HCT116 (cell line): ENCODE results near the gene RASIP1.

Source experiments
- CBX3 ChIP-seq: IDR thresholded peaks from 2 replicates; pipeline ENCODE4 v1.6.1; 2012; ENCODE audit warnings: low read depth
- CTCF ChIP-seq, 3 experiments: fragments of 200-600 bp in 1 of 3; sonication (generic) in 1 of 3; IDR thresholded peaks in 2 of 3; conservative IDR thresholded peaks in 1 of 3; 2 replicates each; pipeline ENCODE4 v1.5.1; 2012 to 2017; ENCODE audit warnings: low read depth in 2 of 3, low read length in 2 of 3, antibody characterized with exemption in 1 of 3, borderline replicate concordance in 1 of 3, control low read depth in 1 of 3, mild to moderate bottlenecking in 1 of 3, mixed read lengths in 1 of 3, mixed run types in 1 of 3, moderate library complexity in 1 of 3; ENCODE audit not compliant: insufficient read depth in 1 of 3
- EGR1 ChIP-seq: IDR thresholded peaks from 2 replicates; pipeline ENCODE4 v1.6.1; 2012; ENCODE audit warnings: low read depth
- EZH2 ChIP-seq: fragments of 200-600 bp; sonication (generic); IDR thresholded peaks from 2 replicates; pipeline ENCODE4 v1.6.1; 2017; ENCODE audit warnings: antibody characterized with exemption, mixed run types
- EZH2phosphoT487 ChIP-seq: fragments of 200-600 bp; IDR thresholded peaks from 2 replicates; pipeline ENCODE4 v1.6.1; 2018; ENCODE audit warnings: antibody characterized with exemption, borderline replicate concordance
- FOSL1 ChIP-seq: IDR thresholded peaks from 2 replicates; pipeline ENCODE4 v1.6.1; 2012; ENCODE audit warnings: low read depth
- POLR2A ChIP-seq: IDR thresholded peaks from 2 replicates; pipeline ENCODE4 v1.7.0; 2011; ENCODE audit warnings: borderline replicate concordance; ENCODE audit not compliant: insufficient read depth, insufficient read length; ENCODE audit errors: extremely low read depth
- POLR2AphosphoS5 ChIP-seq: IDR thresholded peaks from 2 replicates; pipeline ENCODE4 v1.6.1; 2011; ENCODE audit warnings: mild to moderate bottlenecking, low read depth, low read length, moderate library complexity
- SRF ChIP-seq: IDR thresholded peaks from 2 replicates; pipeline ENCODE4 v1.6.1; 2012; ENCODE audit warnings: low read depth
- ZFX ChIP-seq: fragments of 450-650 bp; IDR thresholded peaks from 2 replicates; pipeline ENCODE4 v1.6.1; 2017
- ZNF274 ChIP-seq: fragments of 200-500 bp; sonication (Bioruptor generic); IDR thresholded peaks from 2 replicates; pipeline ENCODE4 v1.6.1; 2014; ENCODE audit warnings: mild to moderate bottlenecking, low read depth, low read length, inconsistent platforms
- TF ChIP-seq, protein P1 (sequence below): IDR thresholded peaks from 2 replicates; pipeline ENCODE4 v1.6.1; 2012; ENCODE audit warnings: low read depth
- TF ChIP-seq, protein P2 (sequence below): IDR thresholded peaks from 2 replicates; pipeline ENCODE4 v1.6.1; 2011; ENCODE audit warnings: mild to moderate bottlenecking, low read length, moderate library complexity; ENCODE audit not compliant: insufficient replicate concordance; ENCODE audit errors: extremely low read depth

DNA sequence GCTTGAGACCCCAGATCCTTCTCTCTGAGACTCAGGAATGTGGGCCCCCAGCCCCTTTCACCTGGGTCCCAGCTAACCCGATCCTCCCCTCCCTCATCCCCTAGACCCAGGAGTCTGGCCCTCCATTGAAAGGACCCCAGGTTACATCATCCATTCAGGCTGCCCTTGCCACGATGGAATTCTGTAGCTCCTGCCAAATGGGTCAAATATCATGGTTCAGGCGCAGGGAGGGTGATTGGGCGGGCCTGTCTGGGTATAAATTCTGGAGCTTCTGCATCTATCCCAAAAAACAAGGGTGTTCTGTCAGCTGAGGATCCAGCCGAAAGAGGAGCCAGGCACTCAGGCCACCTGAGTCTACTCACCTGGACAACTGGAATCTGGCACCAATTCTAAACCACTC lies 15.4 kb upstream of the RASIP1 start:
- TF ChIP-seq POLR2A: no peak
- TF ChIP-seq POLR2AphosphoS5: no peak
- TF ChIP-seq, protein P1, sequence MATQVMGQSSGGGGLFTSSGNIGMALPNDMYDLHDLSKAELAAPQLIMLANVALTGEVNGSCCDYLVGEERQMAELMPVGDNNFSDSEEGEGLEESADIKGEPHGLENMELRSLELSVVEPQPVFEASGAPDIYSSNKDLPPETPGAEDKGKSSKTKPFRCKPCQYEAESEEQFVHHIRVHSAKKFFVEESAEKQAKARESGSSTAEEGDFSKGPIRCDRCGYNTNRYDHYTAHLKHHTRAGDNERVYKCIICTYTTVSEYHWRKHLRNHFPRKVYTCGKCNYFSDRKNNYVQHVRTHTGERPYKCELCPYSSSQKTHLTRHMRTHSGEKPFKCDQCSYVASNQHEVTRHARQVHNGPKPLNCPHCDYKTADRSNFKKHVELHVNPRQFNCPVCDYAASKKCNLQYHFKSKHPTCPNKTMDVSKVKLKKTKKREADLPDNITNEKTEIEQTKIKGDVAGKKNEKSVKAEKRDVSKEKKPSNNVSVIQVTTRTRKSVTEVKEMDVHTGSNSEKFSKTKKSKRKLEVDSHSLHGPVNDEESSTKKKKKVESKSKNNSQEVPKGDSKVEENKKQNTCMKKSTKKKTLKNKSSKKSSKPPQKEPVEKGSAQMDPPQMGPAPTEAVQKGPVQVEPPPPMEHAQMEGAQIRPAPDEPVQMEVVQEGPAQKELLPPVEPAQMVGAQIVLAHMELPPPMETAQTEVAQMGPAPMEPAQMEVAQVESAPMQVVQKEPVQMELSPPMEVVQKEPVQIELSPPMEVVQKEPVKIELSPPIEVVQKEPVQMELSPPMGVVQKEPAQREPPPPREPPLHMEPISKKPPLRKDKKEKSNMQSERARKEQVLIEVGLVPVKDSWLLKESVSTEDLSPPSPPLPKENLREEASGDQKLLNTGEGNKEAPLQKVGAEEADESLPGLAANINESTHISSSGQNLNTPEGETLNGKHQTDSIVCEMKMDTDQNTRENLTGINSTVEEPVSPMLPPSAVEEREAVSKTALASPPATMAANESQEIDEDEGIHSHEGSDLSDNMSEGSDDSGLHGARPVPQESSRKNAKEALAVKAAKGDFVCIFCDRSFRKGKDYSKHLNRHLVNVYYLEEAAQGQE: no peak
- TF ChIP-seq EZH2phosphoT487: no peak
- TF ChIP-seq FOSL1: no peak
- TF ChIP-seq CBX3: no peak
- TF ChIP-seq CTCF (IDR thresholded peaks at IDR 0.05 in 2 of 3, conservative IDR thresholded peaks at IDR 0.05 in 1 of 3; ENCODE audit: borderline replicate concordance in 1 of 3, insufficient read depth in 1 of 3, low read depth in 2 of 3, low read length in 2 of 3): no peak
- TF ChIP-seq EZH2: no peak
- TF ChIP-seq EGR1: no peak
- TF ChIP-seq, protein P2, sequence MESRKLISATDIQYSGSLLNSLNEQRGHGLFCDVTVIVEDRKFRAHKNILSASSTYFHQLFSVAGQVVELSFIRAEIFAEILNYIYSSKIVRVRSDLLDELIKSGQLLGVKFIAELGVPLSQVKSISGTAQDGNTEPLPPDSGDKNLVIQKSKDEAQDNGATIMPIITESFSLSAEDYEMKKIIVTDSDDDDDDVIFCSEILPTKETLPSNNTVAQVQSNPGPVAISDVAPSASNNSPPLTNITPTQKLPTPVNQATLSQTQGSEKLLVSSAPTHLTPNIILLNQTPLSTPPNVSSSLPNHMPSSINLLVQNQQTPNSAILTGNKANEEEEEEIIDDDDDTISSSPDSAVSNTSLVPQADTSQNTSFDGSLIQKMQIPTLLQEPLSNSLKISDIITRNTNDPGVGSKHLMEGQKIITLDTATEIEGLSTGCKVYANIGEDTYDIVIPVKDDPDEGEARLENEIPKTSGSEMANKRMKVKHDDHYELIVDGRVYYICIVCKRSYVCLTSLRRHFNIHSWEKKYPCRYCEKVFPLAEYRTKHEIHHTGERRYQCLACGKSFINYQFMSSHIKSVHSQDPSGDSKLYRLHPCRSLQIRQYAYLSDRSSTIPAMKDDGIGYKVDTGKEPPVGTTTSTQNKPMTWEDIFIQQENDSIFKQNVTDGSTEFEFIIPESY: no peak
- TF ChIP-seq ZNF274: no peak
- no peak for TF ChIP-seq ZFX
- TF ChIP-seq SRF: no peak
